GM12801 (cell line): ENCODE results near the gene CADM1.

Experiments used
- TF ChIP-seq, protein P1 (sequence below): IDR thresholded peaks from one replicate; pipeline ENCODE4 v1.5.1; 2011; ENCODE audit warnings: control low read depth; ENCODE audit not compliant: insufficient read length; ENCODE audit errors: extremely low read depth

CADM1 gene

GRCh38 chr11:115159207-115159606, 345.0 kb downstream of the CADM1 start:
- TF ChIP-seq, protein P1, sequence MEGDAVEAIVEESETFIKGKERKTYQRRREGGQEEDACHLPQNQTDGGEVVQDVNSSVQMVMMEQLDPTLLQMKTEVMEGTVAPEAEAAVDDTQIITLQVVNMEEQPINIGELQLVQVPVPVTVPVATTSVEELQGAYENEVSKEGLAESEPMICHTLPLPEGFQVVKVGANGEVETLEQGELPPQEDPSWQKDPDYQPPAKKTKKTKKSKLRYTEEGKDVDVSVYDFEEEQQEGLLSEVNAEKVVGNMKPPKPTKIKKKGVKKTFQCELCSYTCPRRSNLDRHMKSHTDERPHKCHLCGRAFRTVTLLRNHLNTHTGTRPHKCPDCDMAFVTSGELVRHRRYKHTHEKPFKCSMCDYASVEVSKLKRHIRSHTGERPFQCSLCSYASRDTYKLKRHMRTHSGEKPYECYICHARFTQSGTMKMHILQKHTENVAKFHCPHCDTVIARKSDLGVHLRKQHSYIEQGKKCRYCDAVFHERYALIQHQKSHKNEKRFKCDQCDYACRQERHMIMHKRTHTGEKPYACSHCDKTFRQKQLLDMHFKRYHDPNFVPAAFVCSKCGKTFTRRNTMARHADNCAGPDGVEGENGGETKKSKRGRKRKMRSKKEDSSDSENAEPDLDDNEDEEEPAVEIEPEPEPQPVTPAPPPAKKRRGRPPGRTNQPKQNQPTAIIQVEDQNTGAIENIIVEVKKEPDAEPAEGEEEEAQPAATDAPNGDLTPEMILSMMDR, result no peak

DNA sequence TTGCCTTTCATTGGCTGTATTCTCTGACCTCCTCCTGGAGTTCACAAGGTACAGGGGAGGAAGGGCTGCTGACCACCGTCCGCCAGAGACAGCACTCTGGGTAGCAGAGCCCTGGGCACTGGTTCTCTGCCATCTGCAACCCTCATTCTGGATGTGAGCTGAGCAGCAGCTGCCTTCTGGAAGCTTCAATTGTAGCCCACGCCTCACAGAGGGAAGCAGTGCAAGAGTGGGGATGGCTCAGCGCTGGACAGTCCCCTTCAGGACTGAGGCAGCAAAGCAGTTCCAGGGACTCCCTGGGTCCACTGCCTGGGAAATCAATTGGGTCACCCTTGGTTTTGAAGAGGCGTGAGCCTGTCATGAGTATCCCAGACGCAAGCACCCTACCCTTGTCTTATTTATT, 346.2 kb downstream of the CADM1 start:
- TF ChIP-seq, protein P1, result no peak

DNA sequence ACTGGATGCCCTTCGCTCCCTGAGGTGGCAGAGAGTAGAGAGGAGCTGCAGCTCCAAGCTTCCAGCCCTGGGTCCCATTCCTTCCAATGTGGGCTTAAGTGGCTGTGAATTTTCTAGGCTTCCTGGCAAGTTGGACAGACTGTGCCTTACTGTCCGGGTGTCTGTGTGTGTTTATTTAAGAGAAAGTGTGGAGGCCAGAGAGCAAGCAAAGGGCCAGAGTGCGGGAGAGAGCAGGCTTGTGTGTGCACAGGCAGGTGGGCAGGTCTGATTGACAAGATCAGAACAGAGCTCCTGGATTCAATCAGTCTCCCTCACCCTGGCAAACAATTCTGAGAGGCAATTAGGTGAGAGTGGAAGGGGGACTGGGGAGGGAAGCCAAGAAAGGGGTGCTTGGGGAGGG, 347.0 kb downstream of the CADM1 start:
- TF ChIP-seq, protein P1, result no peak

DNA sequence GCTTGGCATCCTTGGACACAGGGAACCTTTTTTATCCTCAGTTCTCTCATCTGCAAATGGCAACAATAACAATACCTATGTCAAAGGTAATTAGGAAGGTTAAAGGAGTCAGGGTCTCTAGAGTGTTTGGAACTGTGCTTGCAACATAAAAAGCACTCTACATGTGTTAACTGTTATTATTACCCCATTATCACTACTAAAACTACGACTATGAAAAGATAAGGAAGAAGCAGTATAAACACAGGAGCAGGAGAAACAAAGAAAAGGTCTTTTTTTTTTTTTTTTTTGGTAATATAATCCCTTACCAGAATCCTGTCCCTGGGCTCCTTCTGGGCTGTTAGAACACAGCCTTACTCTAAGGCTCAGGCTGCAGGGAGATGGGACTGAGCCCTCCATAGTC, 348.2 kb downstream of the CADM1 start:
- TF ChIP-seq, protein P1, result no peak

DNA sequence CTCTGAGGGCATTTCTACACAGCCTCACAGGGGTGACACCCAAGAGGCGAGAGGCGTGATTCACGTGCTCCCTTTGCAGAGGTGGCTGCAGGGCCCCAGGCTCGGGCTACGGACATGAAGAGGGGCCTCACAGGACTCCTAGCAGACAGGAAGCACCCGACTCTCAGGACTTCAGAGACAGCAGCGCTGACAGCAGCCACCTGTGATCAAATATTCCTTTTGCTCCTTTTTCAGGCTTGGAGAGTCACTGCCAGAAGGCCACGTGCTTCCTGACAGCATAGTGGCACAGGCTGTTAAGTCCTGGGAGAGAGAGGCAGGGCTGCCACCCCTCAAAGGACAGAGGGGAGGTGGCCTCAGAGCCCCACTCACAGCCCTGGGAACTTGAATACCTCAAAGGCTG, 348.9 kb downstream of the CADM1 start:
- TF ChIP-seq, protein P1, result no peak

GRCh38 chr11:115154355-115154736, 349.9 kb downstream of the CADM1 start:
- TF ChIP-seq, protein P1, result no peak

DNA sequence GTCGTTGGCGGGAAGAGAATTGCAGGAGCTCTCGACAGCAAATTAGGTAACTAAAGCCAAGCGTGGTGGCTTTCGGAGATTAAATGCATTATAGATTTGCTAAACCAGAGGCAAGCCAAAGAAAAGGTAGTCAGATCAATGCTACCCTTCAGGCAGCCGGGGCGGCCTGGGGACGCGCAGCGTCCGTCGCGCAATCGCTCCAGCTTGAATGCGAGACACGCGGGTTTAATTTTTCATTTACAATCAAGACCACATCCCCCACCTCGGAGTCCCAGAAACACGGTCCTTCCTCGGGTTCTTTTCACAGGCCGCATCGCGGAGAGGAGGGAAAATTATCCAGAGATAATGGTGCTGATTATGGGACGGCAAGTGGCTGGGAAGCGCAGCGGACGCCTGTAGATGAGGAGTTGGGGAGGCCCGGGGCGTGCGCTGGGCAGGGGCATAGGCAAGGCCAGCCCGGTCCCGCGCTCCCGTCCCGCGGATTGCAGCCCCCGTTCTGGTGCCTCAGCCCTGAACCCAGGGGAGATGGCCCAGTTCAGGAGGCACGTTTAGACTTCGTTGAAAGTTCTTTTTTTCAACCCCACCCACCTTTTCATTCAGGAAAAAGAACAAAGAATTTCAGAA, 350.4 kb downstream of the CADM1 start:
- TF ChIP-seq, protein P1, result no peak
